ENCODE results near the gene ASB1. TPM values are rescaled to one million over a fixed set of nuclear protein-coding genes. Genes with fewer than 3 reads are reported as not detected.

ASB1 gene
- total RNA-seq, 1 donor from 2014 or later, result 29.7 TPM

DNA sequence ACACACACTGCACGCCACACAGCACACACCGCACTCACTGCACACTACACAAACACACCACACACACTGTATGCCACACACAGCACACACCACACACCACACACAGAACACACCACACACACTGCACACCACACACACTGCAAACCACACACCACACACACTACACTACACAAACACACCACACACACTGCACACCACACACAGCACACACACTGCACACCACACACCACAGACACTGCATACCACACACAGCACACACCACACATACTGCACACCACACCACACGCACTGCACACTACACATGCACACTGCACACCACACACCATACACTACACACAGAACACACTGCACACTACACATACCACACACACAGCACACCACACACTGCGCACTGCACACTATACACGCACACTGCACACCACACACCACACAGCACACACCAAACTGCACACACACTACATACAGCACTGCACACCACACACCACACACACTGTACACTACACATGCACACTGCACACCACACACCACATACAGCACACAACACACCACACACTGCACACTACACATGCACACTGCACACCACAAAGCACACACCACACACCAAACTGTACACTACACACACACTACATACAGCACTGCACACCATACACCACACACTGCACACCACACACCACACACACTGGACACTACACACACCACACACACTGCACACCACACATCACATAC, 59.6 kb downstream of the ASB1 start:
- DNase-seq (ENCODE audit: low read depth), result no peak
- TF ChIP-seq CTCF (conservative IDR thresholded peaks at IDR 0.05; ENCODE audit: low read depth, low read length), result no peak
- no peak overlapping the region for H3K4me3 ChIP-seq (ENCODE audit: low read depth, low read length)

GRCh38 chr2:238487134-238487533, 60.4 kb downstream of the ASB1 start:
- DNase-seq (ENCODE audit: low read depth), result no peak
- H3K4me3 ChIP-seq (ENCODE audit: low read depth, low read length), result no peak overlapping the region
- no peak for TF ChIP-seq CTCF (conservative IDR thresholded peaks at IDR 0.05; ENCODE audit: low read depth, low read length)

GRCh38 chr2:238487652-238488346, 61.1 kb downstream of the ASB1 start:
- no peak for TF ChIP-seq CTCF (conservative IDR thresholded peaks at IDR 0.05; ENCODE audit: low read depth, low read length)
- DNase-seq (ENCODE audit: low read depth), result no peak
- no peak overlapping the region for H3K4me3 ChIP-seq (ENCODE audit: low read depth, low read length)

DNA sequence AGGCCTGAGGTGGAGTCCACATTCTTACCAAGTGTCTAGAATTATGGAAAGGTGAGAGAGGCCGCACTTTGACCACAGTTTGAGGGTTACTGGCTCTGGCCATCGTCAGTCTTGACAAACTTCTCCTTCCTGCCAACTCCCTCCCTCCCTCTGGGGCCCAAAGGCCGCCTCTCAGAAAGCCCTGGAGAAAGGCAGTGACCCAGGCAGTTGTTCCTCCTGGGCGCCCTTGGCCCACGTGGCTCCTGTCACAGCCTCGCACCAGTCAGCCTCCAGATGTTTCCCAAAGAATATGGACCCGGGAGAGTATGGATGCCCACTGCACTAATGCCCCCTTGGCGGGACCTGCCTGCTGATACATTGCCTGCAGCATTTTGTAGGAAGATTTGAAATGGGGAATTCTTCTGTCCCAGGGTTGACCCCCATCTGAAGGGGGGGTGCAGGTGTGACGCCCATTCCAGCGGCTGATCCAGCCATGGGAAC, 61.7 kb downstream of the ASB1 start:
- no peak for DNase-seq (ENCODE audit: low read depth)
- H3K4me3 ChIP-seq (ENCODE audit: low read depth, low read length), result no peak overlapping the region
- no peak for TF ChIP-seq CTCF (conservative IDR thresholded peaks at IDR 0.05; ENCODE audit: low read depth, low read length)

GRCh38 chr2:238489431-238489830, 62.7 kb downstream of the ASB1 start:
- no peak overlapping the region for H3K4me3 ChIP-seq (ENCODE audit: low read depth, low read length)
- DNase-seq (ENCODE audit: low read depth), result no peak
- TF ChIP-seq CTCF (conservative IDR thresholded peaks at IDR 0.05; ENCODE audit: low read depth, low read length), result no peak

DNA sequence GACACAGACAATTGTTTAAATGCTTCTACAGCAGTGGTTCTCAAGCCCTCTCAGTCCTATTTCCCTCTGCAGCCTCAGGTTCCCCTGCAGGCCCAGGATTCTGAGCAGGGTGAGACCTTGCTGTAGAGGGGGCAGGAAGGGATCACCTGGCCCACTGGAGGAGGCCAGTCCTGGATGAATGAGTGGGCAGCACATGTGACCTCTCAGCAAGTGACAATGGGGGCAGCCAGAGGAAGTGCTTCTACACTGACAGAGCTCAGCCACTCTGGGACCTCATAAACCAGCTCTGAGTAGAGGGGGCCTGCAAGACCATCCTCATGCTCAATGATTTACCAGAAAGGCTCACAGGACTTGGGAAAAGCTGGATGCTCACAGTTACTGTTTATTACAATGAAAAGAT, 63.2 kb downstream of the ASB1 start:
- DNase-seq (ENCODE audit: low read depth), result no peak
- TF ChIP-seq CTCF (conservative IDR thresholded peaks at IDR 0.05; ENCODE audit: low read depth, low read length), result no peak
- H3K4me3 ChIP-seq (ENCODE audit: low read depth, low read length), result no peak overlapping the region

All from epithelial cell of proximal tubule (primary cell).